Hindlimb muscle (tissue), 1 donor: ENCODE measurements around the gene CNOT11. TPM values are rescaled to one million over a fixed set of nuclear protein-coding genes. Genes with fewer than 3 reads are reported as not detected.
A peak's percentile ranks its signal among the peaks of the same experiment; 100 is the strongest.
"Not testable (repeated sequence)": the region's sequence is repeated elsewhere in the genome, so short reads cannot be mapped to it uniquely, and the experiment has no call there.

Experiments used
- DNase-seq: peaks from one replicate; pipeline ENCODE4 v3.0.0-alpha.2; 2013
- polyA plus RNA-seq: library from polyadenylated mRNA; unstranded; fragments of 120-200 nt; gene quantifications from one replicate; pipeline ENCODE4 v1.2.1, GENCODE V29; 2013; ENCODE audit not compliant: insufficient read length

The CNOT11 gene
- polyA plus RNA-seq: 30.0 TPM

GRCh38 chr2:101252408-101253012, at the start of gene CNOT11:
TSS of gene CNOT11 (plus strand) at chr2:101252886. CDS start at chr2:101252965, 79 bp downstream.
- peak; percentile 99 for DNase-seq

DNA sequence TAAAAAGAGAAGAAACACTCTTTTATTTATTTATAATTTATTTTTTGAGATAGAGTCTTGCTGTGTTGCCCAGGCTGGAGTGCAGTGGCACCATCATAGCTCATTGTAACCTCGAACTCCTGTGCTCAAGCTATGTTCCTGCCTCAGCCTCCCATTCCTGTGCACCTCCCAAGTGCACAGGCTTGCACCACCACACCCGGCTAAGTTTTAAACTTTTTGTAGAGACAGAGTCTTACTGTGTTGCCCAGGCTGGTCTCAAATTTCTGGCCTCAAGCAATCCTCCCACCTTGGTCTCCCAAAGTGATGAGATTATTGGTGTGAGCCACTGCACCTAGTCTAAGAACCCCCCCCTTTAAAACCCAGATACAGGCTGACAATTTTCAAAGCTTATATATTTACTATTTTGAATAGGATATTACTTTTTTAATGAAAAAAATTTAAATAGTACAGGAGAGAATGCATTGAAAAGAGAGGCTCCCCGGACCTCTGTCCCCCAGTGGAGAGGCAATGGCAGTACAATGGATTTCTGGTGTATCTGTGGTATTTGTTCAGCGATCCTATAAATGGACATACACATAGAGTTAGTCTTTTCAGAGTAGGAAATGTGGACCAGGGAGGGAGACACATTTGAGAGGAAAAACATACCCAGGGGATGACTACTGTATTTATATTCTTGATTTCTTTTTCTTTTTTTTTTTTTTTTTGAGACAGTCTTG, 48.1 kb upstream of the CNOT11 start:
- no peak for DNase-seq

DNA sequence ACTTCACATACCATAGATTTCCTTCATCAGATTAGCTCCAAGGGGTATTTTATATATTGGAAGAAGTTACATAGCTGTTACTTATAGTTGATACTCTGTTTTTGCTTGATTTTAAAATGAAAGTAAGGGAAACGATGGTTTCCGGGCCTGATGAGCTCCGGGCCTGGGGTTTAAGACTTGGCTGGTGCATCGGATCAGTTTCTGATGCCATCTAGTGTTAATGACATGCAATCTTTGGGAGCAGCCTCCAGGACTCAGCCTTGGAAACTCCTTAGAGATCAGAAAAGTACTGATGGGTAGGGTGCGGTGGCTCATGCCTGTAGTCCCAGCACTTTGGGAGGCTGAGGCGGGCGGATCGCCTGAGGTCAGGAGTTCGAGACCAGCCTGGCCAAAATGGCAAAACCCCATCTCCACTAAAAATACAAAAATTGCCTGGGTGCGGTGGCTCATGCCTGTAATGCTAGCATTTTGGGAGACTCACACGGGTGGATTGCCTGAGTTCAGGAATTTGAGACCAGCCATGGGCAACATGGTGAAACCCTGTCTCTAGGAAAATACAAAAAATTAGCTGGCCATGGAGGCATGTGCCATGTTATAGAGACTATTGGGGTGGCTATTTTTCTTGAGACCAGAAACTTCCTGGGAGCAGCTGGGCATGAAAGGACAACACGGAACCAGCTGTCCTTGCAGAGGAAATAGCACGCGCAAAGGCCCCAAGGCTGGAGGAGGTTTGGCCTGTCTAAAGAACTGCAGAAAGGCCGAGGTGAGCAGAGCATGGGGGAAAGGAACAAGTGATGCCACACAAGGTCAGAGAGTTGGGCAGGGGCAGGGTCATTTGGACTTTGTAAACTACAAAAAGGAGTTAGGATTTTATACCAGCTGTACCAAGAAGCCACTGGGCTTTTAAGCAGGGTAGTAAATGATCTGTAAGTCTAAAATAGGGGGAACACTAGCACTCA, 46.9 kb upstream of the CNOT11 start:
- DNase-seq: peak; percentile 60

GRCh38 chr2:101208830-101209229, 43.9 kb upstream of the CNOT11 start:
- DNase-seq: no peak

- DNase-seq: no peak
Measured at GRCh38 chr2:101219246-101219645, 33.4 kb upstream of the CNOT11 start.

DNA sequence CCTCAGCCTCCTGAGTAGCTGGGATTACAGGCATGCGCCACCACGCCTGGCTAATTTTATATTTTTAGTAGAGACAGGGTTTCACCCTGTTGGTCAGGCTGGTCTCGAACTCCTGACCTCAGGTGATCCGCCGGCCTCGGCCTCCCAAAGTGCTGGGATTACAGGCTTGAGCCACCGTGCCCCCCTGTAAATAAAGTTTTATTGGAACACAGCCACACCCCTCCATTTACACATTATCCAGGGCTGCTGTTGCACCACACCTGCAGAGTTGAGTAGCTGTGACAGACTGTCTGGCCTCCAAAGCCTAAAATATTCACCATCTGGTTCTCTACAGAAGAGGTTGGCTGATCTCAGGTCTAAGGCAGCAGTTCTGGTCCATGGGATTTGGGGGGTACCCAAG, 32.6 kb upstream of the CNOT11 start:
- not testable (repeated sequence) for DNase-seq

DNA sequence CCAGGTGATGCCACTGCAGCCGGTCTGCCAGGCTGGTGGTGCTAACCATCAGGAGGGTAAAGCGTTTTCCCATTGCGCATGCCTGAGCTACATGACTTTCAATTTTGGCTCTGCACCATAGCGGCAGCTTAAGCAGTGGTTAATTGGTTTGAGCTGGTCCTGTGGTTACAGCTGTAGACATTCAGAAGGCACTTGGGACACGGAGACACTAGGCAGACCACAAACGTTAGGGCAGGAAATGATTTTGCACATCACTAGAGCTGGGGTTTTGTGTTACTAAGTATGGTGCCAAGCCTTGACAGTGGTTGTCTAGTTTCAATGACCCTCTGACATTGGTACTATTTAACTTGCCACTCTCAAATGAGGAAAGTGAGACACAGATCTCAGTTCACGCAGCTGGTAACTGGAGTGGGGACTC, 28.9 kb upstream of the CNOT11 start:
- DNase-seq: no peak

GRCh38 chr2:101230541-101231001, 22.1 kb upstream of the CNOT11 start:
- no peak for DNase-seq

DNA sequence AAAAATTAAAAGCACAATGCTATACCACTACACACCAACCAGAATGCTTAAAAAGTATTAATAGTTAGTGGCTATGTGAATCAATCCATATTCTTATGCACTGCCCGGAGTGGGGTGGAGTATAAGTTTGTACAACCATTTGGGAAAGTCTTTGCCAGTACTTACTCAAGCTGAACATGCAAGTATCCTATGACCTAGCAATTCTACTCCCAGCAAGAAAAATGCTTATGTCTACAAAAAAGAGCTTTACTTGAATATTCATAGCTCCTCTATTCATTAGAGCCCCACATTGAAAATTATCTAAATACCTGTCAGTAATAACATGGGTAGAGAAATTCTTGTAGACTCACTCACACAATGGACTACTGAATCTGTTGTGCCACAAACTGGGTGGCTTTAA, 21.4 kb upstream of the CNOT11 start:
- DNase-seq: no peak

DNA sequence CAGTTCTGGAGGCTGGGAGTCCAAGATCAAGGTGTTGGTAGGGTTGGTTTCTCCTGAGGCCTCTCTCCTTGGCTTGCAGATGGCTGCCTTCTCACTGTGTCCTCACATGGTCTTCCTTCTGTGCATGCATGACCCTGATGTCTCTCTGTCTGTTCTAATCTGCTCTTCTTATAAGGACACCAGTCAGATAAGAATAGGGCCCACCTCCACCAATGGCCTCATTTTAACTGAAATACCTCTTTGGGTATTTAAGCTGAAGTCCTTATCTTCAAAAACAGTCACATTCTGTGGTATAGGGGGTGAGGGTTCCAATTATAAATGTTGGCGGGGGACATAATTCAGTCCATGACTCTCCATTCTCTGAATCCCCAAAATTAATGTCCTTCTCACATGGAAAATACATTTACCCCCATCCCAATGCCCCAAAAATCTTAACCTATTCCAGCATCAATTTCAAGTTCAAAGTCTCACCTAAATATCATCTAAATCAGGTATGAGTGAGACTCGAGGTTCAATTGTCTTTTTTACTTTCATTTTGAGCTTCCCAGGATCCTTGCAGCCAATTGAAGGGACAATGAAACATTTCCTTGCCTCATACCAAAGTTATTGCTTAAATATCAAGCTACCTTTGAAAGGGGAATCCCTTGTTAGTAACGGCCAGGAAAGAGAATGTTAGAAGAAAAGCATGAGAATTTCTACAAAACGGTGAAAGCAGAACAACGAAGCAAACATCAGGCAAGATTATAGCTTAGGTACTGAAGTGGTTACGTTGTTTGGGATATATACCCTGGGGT, 20.6 kb upstream of the CNOT11 start:
- no peak for DNase-seq

DNA sequence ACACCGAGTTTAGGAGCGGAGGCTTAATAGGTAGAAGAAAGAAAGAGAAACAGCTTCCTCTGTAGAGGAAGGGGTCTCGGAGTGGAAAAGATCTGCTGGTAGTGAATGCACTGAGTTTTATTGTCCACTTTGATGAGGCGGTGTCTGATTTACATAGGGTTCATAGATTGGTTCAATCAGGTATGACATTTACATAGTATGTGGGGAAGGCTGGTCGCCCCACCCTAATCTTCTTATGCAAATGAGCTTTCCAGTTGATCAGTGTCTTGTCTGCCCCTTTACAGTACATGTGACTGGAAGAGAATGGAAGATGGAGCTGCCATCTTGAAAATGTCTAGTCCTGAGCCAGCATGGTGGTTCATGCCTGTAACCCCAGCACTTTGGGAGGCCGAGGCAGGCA, 19.9 kb upstream of the CNOT11 start:
- DNase-seq: no peak

DNA sequence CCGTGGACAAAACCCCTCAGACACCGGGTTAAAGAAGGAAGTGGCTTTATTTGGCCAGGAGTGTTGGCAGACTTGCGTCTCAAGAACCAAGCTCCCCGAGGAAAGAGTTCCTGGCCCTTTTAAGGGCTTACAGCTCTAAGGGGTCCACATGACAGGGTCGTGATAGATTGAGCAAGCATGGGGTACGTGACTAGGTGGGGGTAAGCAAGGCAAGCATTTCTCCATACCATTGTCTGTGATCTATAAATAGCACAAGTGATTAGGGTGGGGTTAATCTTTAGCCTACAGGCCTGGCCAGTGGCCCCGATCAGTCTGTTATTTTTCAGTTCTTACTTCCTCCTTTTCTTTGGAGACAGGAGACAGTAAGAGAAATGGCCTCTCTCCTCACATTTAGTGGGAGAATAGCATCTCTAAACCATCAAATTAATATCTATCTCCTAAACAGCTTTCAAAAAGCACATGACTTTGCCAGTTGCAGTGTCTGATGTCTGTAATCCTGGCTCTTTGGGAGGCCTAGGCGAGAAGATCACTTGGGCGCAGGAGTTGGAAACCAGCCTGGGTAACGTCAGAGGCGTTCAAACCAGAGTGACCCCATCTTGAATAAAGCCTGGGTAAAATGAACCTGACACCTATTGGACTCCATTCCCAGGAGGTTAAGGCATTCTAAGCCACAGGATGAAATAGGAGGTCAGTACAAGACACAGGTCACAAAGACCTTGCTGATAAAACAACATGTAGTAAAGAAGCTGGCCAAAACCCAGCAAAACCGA, 18.3 kb upstream of the CNOT11 start:
- DNase-seq: no peak

GRCh38 chr2:101235956-101236355, 16.7 kb upstream of the CNOT11 start:
- not testable (repeated sequence) for DNase-seq

GRCh38 chr2:101237944-101238343, 14.7 kb upstream of the CNOT11 start:
- not testable (repeated sequence) for DNase-seq

DNA sequence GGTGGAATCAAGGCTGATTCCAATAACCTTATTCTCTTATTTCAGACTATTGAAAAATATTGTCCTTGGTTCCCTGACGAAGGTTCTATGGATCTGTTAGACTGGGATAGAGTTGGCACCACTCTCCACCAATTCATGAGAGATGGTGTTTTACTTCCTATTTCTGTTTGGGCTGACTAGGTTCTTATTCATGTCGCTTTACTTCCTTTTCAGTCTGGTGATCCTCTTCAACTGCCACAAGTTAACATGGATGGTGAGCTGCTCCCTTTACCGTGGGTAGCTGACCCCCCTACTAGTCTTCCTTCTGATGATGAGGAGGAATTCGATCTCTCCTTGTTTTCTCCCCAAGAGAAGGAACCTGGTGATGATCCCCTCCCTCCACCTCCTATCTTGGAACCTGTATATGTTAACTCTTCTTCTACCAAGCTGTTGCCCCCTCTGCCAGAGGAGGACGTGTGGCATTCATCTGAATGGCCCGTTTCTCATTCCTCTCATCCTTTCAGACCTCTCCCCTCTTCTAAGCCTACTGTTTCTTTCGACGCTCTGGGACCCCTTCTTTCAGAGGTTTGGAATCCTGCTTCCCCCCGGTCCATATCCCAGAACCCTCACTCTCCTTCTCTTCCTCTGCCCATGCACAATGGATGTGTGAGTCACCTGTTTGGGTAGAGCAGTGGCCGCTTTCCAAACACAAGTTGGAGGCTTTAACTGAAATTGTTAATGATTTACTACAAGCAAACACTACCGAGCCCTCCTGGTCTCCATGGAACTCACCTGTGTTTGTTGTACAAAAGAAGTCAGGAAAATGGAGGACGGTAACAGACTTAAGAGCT, 13.5 kb upstream of the CNOT11 start:
- DNase-seq: no peak

DNA sequence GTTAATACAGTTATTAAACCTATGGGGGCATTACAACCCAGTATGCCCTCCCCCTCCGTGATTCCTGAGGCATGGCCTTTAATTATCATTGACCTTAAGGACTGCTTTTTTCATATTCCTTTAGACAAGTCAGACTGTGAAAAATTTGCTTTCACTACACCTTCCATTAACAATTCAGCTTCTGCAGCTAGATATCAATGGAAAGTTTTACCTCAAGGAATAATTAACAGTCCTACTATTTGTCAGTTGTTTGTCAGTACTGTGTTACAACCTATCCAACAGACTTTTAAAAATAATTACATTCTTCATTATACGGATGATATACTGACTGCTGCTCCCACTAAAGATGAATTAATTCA, 12.9 kb upstream of the CNOT11 start:
- not testable (repeated sequence) for DNase-seq

DNA sequence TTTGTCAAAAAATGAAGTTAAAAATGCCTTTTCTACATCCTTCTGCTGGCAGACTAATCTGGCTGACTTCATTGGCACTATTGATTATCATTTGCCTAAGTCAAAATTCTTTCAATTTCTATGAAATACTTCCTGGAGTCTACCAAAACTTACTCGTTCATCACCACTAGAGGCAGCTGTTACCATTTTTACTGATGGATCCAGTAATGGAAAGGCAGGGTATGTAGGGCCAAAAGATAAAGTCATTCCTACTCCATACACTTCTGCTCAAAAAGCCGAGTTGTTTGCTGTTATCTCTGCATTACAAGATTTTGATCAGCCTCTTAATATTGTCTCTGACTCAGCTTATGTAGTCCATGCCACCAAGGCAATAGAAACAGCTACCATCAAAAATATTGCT, 12.0 kb upstream of the CNOT11 start:
- not testable (repeated sequence) for DNase-seq

GRCh38 chr2:101241158-101241557, 11.5 kb upstream of the CNOT11 start:
- DNase-seq: no peak

GRCh38 chr2:101244373-101244772, 8.3 kb upstream of the CNOT11 start:
- not testable (repeated sequence) for DNase-seq

DNA sequence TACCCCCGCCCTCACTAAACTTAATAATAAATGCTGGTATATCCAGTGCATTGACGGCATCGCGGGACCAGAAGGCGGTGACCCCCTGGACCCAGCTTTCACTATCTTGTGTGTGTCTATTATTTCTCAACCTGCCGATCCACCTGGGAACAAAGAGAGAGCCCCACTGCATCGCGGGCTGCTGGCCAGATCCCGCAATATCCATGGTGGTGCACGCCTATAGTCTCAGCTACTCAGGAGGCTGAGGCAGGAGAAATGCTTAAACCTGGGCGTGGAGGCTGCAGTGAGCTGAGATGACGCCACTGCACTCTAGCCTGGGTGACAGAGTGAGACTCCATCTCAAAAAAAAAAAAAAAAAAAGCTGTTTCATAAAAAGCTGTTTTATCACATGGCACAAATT, 7.8 kb upstream of the CNOT11 start:
- not testable (repeated sequence) for DNase-seq
